Mucosa of rectum (tissue), 2 donors: ENCODE data around the gene KIAA1549.

Source experiments
- H3K27ac ChIP-seq, 2 donors: one replicate each; pipeline ENCODE4 v1.7.0; 2013; ENCODE audit warnings: inconsistent platforms in 2 of 2, low read depth in 2 of 2, low read length in 2 of 2
- H3K27me3 ChIP-seq, 2 donors: one replicate each; pipeline ENCODE4 v1.7.0; 2013; ENCODE audit warnings: low read length in 2 of 2; ENCODE audit not compliant: control insufficient read depth in 2 of 2, insufficient read depth in 2 of 2
- H3K36me3 ChIP-seq, 2 donors: one replicate each; pipeline ENCODE4 v1.7.0; 2013; ENCODE audit warnings: low read length in 2 of 2; ENCODE audit not compliant: control insufficient read depth in 2 of 2, insufficient read depth in 2 of 2
- H3K4me1 ChIP-seq, 2 donors: one replicate each; pipeline ENCODE4 v1.7.0; 2013; ENCODE audit warnings: low read length in 2 of 2, mild to moderate bottlenecking in 1 of 2; ENCODE audit not compliant: control insufficient read depth in 2 of 2, insufficient read depth in 2 of 2
- H3K4me3 ChIP-seq, 2 donors: one replicate each; pipeline ENCODE4 v1.7.0; 2013; ENCODE audit warnings: low read length in 2 of 2
- H3K9ac ChIP-seq, 2 donors: one replicate each; pipeline ENCODE4 v1.7.0; 2013; ENCODE audit warnings: low read length in 2 of 2, low read depth in 1 of 2, mild to moderate bottlenecking in 1 of 2
- H3K9me3 ChIP-seq, 2 donors: one replicate each; pipeline ENCODE4 v1.7.0; 2013; ENCODE audit warnings: low read length in 2 of 2; ENCODE audit not compliant: control insufficient read depth in 2 of 2
- donor health status: healthy.
- donor health status: Normal muscosa, but diverticular disease.

The KIAA1549 gene

GRCh38 chr7:138929969-138930368 lies 51.2 kb downstream of the KIAA1549 start:
- Histone ChIP-seq H3K9ac (no peak overlapping the region), H3K9me3 (no peaks in the 10 kb centered on the region), H3K27me3 (no peaks in the 10 kb centered on the region), H3K27ac (no peak overlapping the region), H3K4me3 (no peak overlapping the region), H3K36me3 (no peaks in the 10 kb centered on the region), H3K4me1 (no peaks in the 10 kb centered on the region)

- H3K4me3 ChIP-seq = no peak overlapping the region
- H3K36me3 ChIP-seq = no peaks in the 10 kb centered on the region
- H3K27me3 ChIP-seq = no peaks in the 10 kb centered on the region
- no peaks in the 10 kb centered on the region for H3K9me3 ChIP-seq
- no peak overlapping the region for H3K27ac ChIP-seq
- no peak overlapping the region for H3K9ac ChIP-seq
- no peaks in the 10 kb centered on the region for H3K4me1 ChIP-seq
These were observed 55.0 kb downstream of the KIAA1549 start for GRCh38 chr7:138926241-138926612.

GRCh38 chr7:138924501-138925225 lies 56.5 kb downstream of the KIAA1549 start:
- Histone ChIP-seq H3K36me3 (no peaks in the 10 kb centered on the region), H3K27ac (no peak overlapping the region), H3K9ac (no peak overlapping the region), H3K4me3 (no peak overlapping the region), H3K9me3 (no peaks in the 10 kb centered on the region), H3K4me1 (no peaks in the 10 kb centered on the region), H3K27me3 (no peaks in the 10 kb centered on the region)

DNA sequence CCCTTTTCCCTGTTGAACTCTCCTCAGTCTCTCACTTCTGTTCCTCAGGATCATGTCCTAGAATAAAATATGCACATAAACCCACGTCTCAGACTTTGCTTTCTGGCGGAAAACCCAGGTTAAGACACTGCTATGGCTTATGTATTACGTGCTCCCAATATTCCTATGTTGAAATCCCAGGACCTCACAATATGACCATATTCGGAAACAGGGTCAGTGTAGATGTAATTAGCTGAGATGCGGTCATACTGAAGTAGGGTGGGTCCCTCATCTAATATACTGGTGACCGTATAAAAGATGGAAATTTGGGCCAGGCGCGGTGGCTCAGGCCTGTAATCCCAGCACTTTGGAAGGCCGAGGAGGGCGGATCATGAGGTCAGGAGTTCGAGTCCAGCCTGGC lies 59.9 kb downstream of the KIAA1549 start:
- no peaks in the 10 kb centered on the region for H3K9me3 ChIP-seq
- no peak overlapping the region for H3K4me3 ChIP-seq
- no peaks in the 10 kb centered on the region for H3K27me3 ChIP-seq
- peaks cover 0 to 3% of the 10 kb centered on the region in 2 donors for H3K36me3 ChIP-seq
- H3K27ac ChIP-seq = no peak overlapping the region
- H3K4me1 ChIP-seq = no peaks in the 10 kb centered on the region
- H3K9ac ChIP-seq = no peak overlapping the region

DNA sequence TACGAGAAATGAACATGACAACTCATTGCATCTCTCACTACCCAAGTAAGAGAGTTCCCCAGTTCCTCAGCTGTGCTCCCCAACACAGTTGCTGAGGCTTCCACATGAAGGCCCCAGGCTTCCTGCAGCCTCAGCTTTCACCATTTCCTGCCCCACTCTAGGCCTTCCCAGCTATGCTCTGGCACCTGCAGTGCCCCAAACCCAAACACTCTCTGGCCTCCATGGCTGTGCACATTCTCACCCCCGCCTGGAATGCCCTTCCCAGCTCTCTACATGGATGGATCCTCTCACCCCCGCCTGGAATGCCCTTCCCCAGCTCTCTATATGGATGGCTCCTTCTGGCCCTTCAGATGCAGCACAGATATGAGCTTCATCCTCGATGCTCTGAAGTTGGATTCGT lies 61.3 kb downstream of the KIAA1549 start:
- no peaks in the 10 kb centered on the region for H3K4me1 ChIP-seq
- no peak overlapping the region for H3K9ac ChIP-seq
- no peaks in the 10 kb centered on the region for H3K9me3 ChIP-seq
- no peaks in the 10 kb centered on the region for H3K27me3 ChIP-seq
- H3K36me3 ChIP-seq = peaks cover 0 to 3% of the 10 kb centered on the region in 2 donors
- H3K27ac ChIP-seq = no peak overlapping the region
- H3K4me3 ChIP-seq = no peak overlapping the region

DNA sequence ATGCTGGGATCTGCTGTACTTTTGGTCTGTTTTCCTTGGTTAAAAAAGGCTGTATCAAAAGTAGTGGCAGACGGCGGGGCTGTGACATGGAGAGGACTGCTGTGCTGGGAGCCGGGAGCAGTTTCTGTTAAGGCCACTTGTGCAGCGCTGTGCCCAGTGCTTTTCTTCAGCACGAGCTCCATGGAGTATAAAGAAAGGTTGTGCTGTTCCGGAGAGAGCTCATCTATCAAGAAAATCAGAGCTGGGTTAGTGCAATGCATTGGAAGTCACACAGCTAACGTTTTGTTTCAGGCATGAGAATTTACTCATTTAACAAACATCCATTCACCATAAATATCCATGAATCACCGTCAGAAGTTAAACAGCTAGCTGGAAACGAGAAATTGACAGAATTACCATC lies 62.0 kb downstream of the KIAA1549 start:
- no peaks in the 10 kb centered on the region for H3K9me3 ChIP-seq
- no peaks in the 10 kb centered on the region for H3K27me3 ChIP-seq
- no peak overlapping the region for H3K27ac ChIP-seq
- H3K36me3 ChIP-seq = peaks cover 0 to 3% of the 10 kb centered on the region in 2 donors
- H3K4me3 ChIP-seq = no peak overlapping the region
- H3K4me1 ChIP-seq = no peaks in the 10 kb centered on the region
- no peak overlapping the region for H3K9ac ChIP-seq

GRCh38 chr7:138918756-138919155 lies 62.4 kb downstream of the KIAA1549 start:
- no peak overlapping the region for H3K9ac ChIP-seq
- H3K9me3 ChIP-seq = no peaks in the 10 kb centered on the region
- H3K27ac ChIP-seq = no peak overlapping the region
- peaks cover 0 to 3% of the 10 kb centered on the region in 2 donors for H3K36me3 ChIP-seq
- H3K4me3 ChIP-seq = no peak overlapping the region
- H3K27me3 ChIP-seq = no peaks in the 10 kb centered on the region
- no peaks in the 10 kb centered on the region for H3K4me1 ChIP-seq

GRCh38 chr7:138918176-138918575 lies 63.0 kb downstream of the KIAA1549 start:
- Histone ChIP-seq H3K4me1 (no peaks in the 10 kb centered on the region), H3K27ac (no peak overlapping the region), H3K9ac (no peak overlapping the region), H3K4me3 (no peak overlapping the region), H3K27me3 (no peaks in the 10 kb centered on the region), H3K9me3 (no peaks in the 10 kb centered on the region), H3K36me3 (peaks cover 0 to 3% of the 10 kb centered on the region in 2 donors)

DNA sequence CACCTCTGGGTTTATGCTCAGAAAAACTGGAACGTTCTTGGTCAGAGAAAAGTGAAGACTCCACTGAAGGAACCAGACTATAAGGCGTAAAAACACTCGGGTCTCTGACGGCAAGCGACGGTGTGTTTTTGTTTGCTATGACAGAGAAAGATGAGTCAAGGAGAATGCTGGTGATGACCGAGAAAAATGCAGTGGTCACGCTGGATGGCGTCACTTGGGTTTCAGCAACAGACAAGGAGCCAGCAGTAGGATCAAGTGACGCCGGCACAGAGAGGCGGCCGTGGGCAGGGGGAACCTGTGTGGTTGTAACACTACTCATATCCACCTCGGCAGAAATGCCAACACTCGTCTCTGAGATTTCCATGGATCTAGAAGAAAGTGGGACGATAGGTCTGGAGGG lies 63.4 kb downstream of the KIAA1549 start:
- no peaks in the 10 kb centered on the region for H3K4me1 ChIP-seq
- no peaks in the 10 kb centered on the region for H3K9me3 ChIP-seq
- no peaks in the 10 kb centered on the region for H3K27me3 ChIP-seq
- H3K27ac ChIP-seq = no peak overlapping the region
- H3K9ac ChIP-seq = no peak overlapping the region
- H3K36me3 ChIP-seq = peaks cover 0 to 3% of the 10 kb centered on the region in 2 donors
- no peak overlapping the region for H3K4me3 ChIP-seq

GRCh38 chr7:138916731-138917130 lies 64.5 kb downstream of the KIAA1549 start:
- Histone ChIP-seq H3K4me1 (no peaks in the 10 kb centered on the region), H3K27ac (no peak overlapping the region), H3K27me3 (no peaks in the 10 kb centered on the region), H3K4me3 (no peak overlapping the region), H3K9me3 (no peaks in the 10 kb centered on the region), H3K9ac (no peak overlapping the region), H3K36me3 (peaks cover 0 to 3% of the 10 kb centered on the region in 2 donors)
